ENCODE results near the gene RHOT2. TPM values are rescaled to one million over a fixed set of nuclear protein-coding genes. Genes with fewer than 3 reads are reported as not detected.

RHOT2 gene
- total and polyA plus RNA-seq, 9 of the 15 experiments (the other 6 are each of a cell fraction or from before 2014, with no cell fraction given), result 5.0 to 373 (median 112) TPM

- TF ChIP-seq, protein P1, sequence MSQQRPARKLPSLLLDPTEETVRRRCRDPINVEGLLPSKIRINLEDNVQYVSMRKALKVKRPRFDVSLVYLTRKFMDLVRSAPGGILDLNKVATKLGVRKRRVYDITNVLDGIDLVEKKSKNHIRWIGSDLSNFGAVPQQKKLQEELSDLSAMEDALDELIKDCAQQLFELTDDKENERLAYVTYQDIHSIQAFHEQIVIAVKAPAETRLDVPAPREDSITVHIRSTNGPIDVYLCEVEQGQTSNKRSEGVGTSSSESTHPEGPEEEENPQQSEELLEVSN (IDR thresholded peaks at IDR 0.05; ENCODE audit: borderline replicate concordance in 1 of 2, extremely low read depth in 1 of 2, insufficient read depth in 1 of 2, insufficient read length in 1 of 2, low read depth in 1 of 2, low read length in 1 of 2, poor library complexity in 1 of 2, severe bottlenecking in 1 of 2), result peak; percentile 26 to 53
- no peak for TF ChIP-seq HDAC6 (IDR thresholded peaks at IDR 0.05; ENCODE audit: low read depth, low read length)
- no peak for TF ChIP-seq RAD21 (CRISPR knock-in tag; conservative IDR thresholded peaks at IDR 0.05 in 1 of 2, IDR thresholded peaks at IDR 0.05 in 1 of 2)
- no peak for TF ChIP-seq SMARCA5 (IDR thresholded peaks at IDR 0.05)
- no peak for TF ChIP-seq FOXJ2 (tag; IDR thresholded peaks at IDR 0.05)
- TF ChIP-seq ZNF184 (CRISPR knock-in tag; IDR thresholded peaks at IDR 0.05), result no peak
- TF ChIP-seq ZNF239 (CRISPR knock-in tag; IDR thresholded peaks at IDR 0.05), result no peak
- no peak for TF ChIP-seq KAT8 (IDR thresholded peaks at IDR 0.05; ENCODE audit: low read depth)
- no peak for TF ChIP-seq ETV1 (tag; conservative IDR thresholded peaks at IDR 0.05; ENCODE audit: low read depth)
- TF ChIP-seq ZNF263 (CRISPR knock-in tag; IDR thresholded peaks at IDR 0.05; ENCODE audit: borderline replicate concordance), result no peak
- TF ChIP-seq GATAD2B (IDR thresholded peaks at IDR 0.05; ENCODE audit: borderline replicate concordance), result peak; percentile 93
- peak; percentile 20 to 58; a peak in 2 of 4 replicates for TF ChIP-seq SIN3A (IDR thresholded peaks at IDR 0.05; ENCODE audit: borderline replicate concordance in 2 of 2, control insufficient read depth in 1 of 2, low read depth in 2 of 2, low read length in 2 of 2)
- TF ChIP-seq RBM17 (IDR thresholded peaks at IDR 0.05; ENCODE audit: borderline replicate concordance, low read depth, low read length), result no peak
- no peak for TF ChIP-seq PCBP2 (IDR thresholded peaks at IDR 0.05; ENCODE audit: low read depth, low read length, poor library complexity, severe bottlenecking)
- TF ChIP-seq CEBPB (tag; IDR thresholded peaks at IDR 0.05), result no peak
- TF ChIP-seq NFIX (CRISPR knock-in tag; IDR thresholded peaks at IDR 0.05; ENCODE audit: low read depth), result no peak
- TF ChIP-seq ETV5 (CRISPR knock-in tag; IDR thresholded peaks at IDR 0.05; ENCODE audit: low read depth), result peak; percentile 42; the same call in 1 of the 2 replicates
- TF ChIP-seq CTCF (IDR thresholded peaks at IDR 0.05 in 2 of 3, conservative IDR thresholded peaks at IDR 0.05 in 1 of 3; ENCODE audit: insufficient read depth in 2 of 3, low read depth in 1 of 3, low read length in 3 of 3), result no peak
- no peak for TF ChIP-seq TCF7L2 (IDR thresholded peaks at IDR 0.05; ENCODE audit: low read depth, low read length)
- TF ChIP-seq, protein P2, sequence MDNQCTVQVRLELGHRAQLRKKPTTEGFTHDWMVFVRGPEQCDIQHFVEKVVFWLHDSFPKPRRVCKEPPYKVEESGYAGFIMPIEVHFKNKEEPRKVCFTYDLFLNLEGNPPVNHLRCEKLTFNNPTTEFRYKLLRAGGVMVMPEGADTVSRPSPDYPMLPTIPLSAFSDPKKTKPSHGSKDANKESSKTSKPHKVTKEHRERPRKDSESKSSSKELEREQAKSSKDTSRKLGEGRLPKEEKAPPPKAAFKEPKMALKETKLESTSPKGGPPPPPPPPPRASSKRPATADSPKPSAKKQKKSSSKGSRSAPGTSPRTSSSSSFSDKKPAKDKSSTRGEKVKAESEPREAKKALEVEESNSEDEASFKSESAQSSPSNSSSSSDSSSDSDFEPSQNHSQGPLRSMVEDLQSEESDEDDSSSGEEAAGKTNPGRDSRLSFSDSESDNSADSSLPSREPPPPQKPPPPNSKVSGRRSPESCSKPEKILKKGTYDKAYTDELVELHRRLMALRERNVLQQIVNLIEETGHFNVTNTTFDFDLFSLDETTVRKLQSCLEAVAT (IDR thresholded peaks at IDR 0.05), result no peak
- no peak for TF ChIP-seq FOXJ3 (CRISPR knock-in tag; IDR thresholded peaks at IDR 0.05)
- TF ChIP-seq XRCC4 (IDR thresholded peaks at IDR 0.05; ENCODE audit: extremely low read depth, insufficient read depth, insufficient read length), result no peak
- TF ChIP-seq CBX2 (IDR thresholded peaks at IDR 0.05; ENCODE audit: insufficient read depth, low read length, poor library complexity, severe bottlenecking), result no peak
Observed at GRCh38 chr16:679814-680624, 12.1 kb downstream of the RHOT2 start, which contains the start of gene STUB1 (continued).

Measured in K562 (cell line).